Immature natural killer cell (primary cell): ENCODE results near the gene SYNE2. TPM values are rescaled to one million over a fixed set of nuclear protein-coding genes. Genes with fewer than 3 reads are reported as not detected.
A peak's percentile ranks its signal among the peaks of the same experiment; 100 is the strongest.

Experiments
- DNase-seq, 3 donors: peaks; one replicate each; pipeline ENCODE4 v3.0.0; 2022; ENCODE audit warnings: mixed read lengths in 1 of 3
- H3K27ac Mint-ChIP-seq, 6 donors: one replicate each; pipeline ENCODE4 v1.8.0; 2020; ENCODE audit warnings: mixed read lengths in 6 of 6, mild to moderate bottlenecking in 5 of 6, inconsistent platforms in 4 of 6, moderate library complexity in 3 of 6
- H3K27me3 Mint-ChIP-seq, 3 donors: one replicate each; pipeline ENCODE4 v1.8.0; 2020 to 2021; ENCODE audit warnings: low read depth in 3 of 3, mild to moderate bottlenecking in 3 of 3, mixed read lengths in 3 of 3, moderate library complexity in 3 of 3, inconsistent platforms in 1 of 3
- H3K36me3 Mint-ChIP-seq, 3 donors: one replicate each; pipeline ENCODE4 v1.8.0; 2020; ENCODE audit warnings: mixed read lengths in 3 of 3, inconsistent platforms in 2 of 3, mild to moderate bottlenecking in 2 of 3
- H3K4me1 Mint-ChIP-seq, 2 donors: one replicate each; pipeline ENCODE4 v1.8.0; 2020; ENCODE audit warnings: inconsistent platforms in 2 of 2, mild to moderate bottlenecking in 2 of 2, mixed read lengths in 2 of 2, moderate library complexity in 1 of 2
- H3K4me3 Mint-ChIP-seq, 5 donors: one replicate each; pipeline ENCODE4 v1.8.0; 2020; ENCODE audit warnings: mild to moderate bottlenecking in 5 of 5, mixed read lengths in 5 of 5, inconsistent platforms in 3 of 5, moderate library complexity in 3 of 5
- H3K9me3 Mint-ChIP-seq, 6 donors: one replicate each; pipeline ENCODE4 v1.8.0; 2020; ENCODE audit warnings: mild to moderate bottlenecking in 6 of 6, mixed read lengths in 6 of 6, inconsistent platforms in 4 of 6, moderate library complexity in 3 of 6
- polyA plus RNA-seq, 3 donors: library from polyadenylated mRNA; unstranded; fragments of 300-500 nt; fragmentation: Illumina TruSeq; gene quantifications; one replicate each; pipeline ENCODE4 v1.2.3, GENCODE V29; 2021

Gene SYNE2
- polyA plus RNA-seq, 3 donors from 2014 or later, result 14.0 to 116 (median 20.0) TPM

GRCh38 chr14:64074961-64075612 lies 222.3 kb downstream of the SYNE2 start:
- peaks cover 0 to 4% (median 0%) of the 10 kb centered on the region in 3 donors for H3K27me3 Mint-ChIP-seq
- DNase-seq, result no peak
- no peaks in the 10 kb centered on the region for H3K9me3 Mint-ChIP-seq
- H3K4me3 Mint-ChIP-seq, result no peak overlapping the region
- H3K27ac Mint-ChIP-seq, result peak overlapping the region in 3 of 6 donors; percentile 24 to 45 (median 29)
- H3K36me3 Mint-ChIP-seq, result peaks cover 12 to 58% (median 35%) of the 10 kb centered on the region in 3 donors
- no peaks in the 10 kb centered on the region for H3K4me1 Mint-ChIP-seq

GRCh38 chr14:64075613-64076005 lies 222.8 kb downstream of the SYNE2 start:
- Mint-ChIP-seq H3K4me3 (no peak overlapping the region), H3K27ac (no peak overlapping the region), H3K36me3 (peaks cover 17 to 61% (median 37%) of the 10 kb centered on the region in 3 donors), H3K27me3 (peaks cover 0 to 5% (median 2%) of the 10 kb centered on the region in 3 donors), H3K4me1 (no peaks in the 10 kb centered on the region), H3K9me3 (no peaks in the 10 kb centered on the region)
- no peak for DNase-seq

GRCh38 chr14:64080452-64080851 lies 227.6 kb downstream of the SYNE2 start:
- Mint-ChIP-seq H3K27me3 (peaks cover 0 to 4% (median 2%) of the 10 kb centered on the region in 3 donors), H3K4me1 (no peaks in the 10 kb centered on the region), H3K4me3 (no peak overlapping the region), H3K9me3 (no peaks in the 10 kb centered on the region), H3K36me3 (peaks cover 14 to 58% (median 32%) of the 10 kb centered on the region in 3 donors), H3K27ac (peak overlapping the region; percentile 49 to 76 (median 68))
- no peak for DNase-seq

DNA sequence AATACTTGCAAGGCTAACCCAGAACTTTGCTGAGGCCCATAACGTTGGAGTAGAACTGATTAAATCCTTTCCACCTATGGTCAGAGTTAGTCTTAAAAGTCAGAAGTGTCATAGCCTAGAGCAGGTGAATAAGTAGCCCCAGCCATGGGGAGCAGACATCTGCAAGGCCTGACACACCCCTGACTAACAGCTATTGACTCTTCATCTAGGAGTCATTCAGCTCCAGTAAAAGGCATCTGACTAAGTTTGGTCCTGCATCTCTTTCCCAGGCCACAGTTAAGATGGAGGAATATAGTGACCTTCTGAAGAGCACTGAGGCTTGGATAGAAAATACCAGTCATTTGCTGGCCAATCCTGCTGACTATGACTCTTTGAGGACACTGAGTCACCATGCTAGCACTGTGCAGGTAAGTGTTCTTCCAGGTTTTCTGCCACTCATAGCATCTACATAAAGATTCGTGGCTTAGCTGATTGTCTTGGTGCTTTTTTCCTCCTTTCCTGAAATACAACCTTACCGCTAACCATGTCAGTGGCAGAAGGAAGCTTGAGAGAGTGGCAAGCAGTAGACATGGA lies 228.5 kb downstream of the SYNE2 start:
- H3K27ac Mint-ChIP-seq, result peak overlapping the region in 1 of 6 donors; percentile 62
- H3K4me1 Mint-ChIP-seq, result peaks cover 0 to 3% of the 10 kb centered on the region in 2 donors
- H3K9me3 Mint-ChIP-seq, result no peaks in the 10 kb centered on the region
- peaks cover 14 to 58% (median 35%) of the 10 kb centered on the region in 3 donors for H3K36me3 Mint-ChIP-seq
- no peak for DNase-seq
- H3K4me3 Mint-ChIP-seq, result no peak overlapping the region
- peaks cover 0 to 4% (median 2%) of the 10 kb centered on the region in 3 donors for H3K27me3 Mint-ChIP-seq

DNA sequence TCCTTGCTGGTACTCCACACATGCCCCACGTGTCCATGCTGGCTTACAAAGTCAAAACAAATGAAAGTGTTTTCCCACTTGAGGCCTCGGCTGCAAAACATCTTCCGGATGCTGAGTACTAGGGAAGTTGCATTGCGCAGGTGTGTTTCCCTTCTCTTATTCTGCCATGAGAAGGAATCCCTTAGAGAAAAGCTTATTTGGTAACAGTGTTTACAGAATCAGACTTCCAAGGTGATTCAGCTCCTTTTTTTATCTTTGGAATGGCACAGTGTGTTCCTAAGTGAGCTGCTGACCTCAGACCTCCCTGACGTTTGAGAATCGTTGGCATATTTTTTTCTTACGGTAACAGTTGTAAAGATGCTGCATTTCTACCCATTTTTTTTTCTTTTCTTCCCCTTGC lies 230.0 kb downstream of the SYNE2 start:
- Mint-ChIP-seq H3K9me3 (no peaks in the 10 kb centered on the region), H3K36me3 (peaks cover 14 to 56% (median 34%) of the 10 kb centered on the region in 3 donors), H3K27me3 (peaks cover 0 to 4% (median 2%) of the 10 kb centered on the region in 3 donors), H3K4me1 (peaks cover 0 to 6% of the 10 kb centered on the region in 2 donors), H3K27ac (peak overlapping the region in 3 of 6 donors; percentile 8 to 47 (median 12)), H3K4me3 (no peak overlapping the region)
- no peak for DNase-seq

DNA sequence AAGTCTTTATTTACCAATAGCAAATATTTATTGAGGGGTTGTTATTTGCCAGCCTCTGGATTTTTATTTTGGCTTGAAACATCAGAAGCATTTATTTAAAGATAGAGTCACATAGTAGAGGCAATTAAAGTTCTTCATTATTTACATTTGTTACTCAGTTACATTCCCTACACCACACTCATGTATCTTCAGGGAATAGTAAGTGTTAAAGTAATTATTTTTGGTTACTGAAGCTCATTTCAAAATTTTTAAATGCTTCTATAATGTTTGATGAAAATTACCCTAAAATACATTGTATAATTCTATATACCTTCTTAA lies 235.8 kb downstream of the SYNE2 start:
- Mint-ChIP-seq H3K27ac (no peak overlapping the region), H3K27me3 (no peaks in the 10 kb centered on the region), H3K4me1 (peaks cover 0 to 6% of the 10 kb centered on the region in 2 donors), H3K36me3 (peaks cover 4 to 44% (median 15%) of the 10 kb centered on the region in 3 donors), H3K9me3 (no peaks in the 10 kb centered on the region), H3K4me3 (no peak overlapping the region)
- DNase-seq, result no peak

GRCh38 chr14:64089920-64090319 lies 237.1 kb downstream of the SYNE2 start:
- Mint-ChIP-seq H3K36me3 (peaks cover 4 to 39% (median 12%) of the 10 kb centered on the region in 3 donors), H3K9me3 (no peaks in the 10 kb centered on the region), H3K27me3 (no peaks in the 10 kb centered on the region), H3K4me3 (no peak overlapping the region), H3K27ac (peak overlapping the region in 1 of 6 donors; percentile 22), H3K4me1 (peaks cover 0 to 6% of the 10 kb centered on the region in 2 donors)
- no peak for DNase-seq

DNA sequence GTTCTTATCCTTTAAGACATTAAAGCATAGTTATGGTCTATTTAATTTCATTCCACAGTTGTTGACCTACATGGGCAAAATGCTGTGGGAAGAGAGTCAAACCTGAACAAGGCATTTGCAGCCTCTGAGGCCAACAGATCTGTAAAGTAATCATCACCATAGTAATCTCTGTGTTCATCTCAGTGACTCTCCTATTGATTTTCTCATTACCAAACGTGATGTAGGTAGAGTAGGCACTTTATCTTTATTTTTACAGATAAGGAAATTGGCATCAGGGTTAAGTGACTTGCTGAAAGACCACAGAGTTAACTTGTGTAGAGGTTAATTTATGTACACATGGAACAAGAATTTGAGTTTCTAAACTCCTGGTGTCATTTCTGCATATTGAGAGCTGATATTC lies 238.4 kb downstream of the SYNE2 start:
- DNase-seq, result no peak
- Mint-ChIP-seq H3K36me3 (peaks cover 4 to 32% (median 9%) of the 10 kb centered on the region in 3 donors), H3K27ac (no peak overlapping the region), H3K9me3 (no peaks in the 10 kb centered on the region), H3K27me3 (no peaks in the 10 kb centered on the region), H3K4me1 (peaks cover 0 to 3% of the 10 kb centered on the region in 2 donors), H3K4me3 (no peak overlapping the region)

GRCh38 chr14:64092338-64092737 lies 239.5 kb downstream of the SYNE2 start:
- Mint-ChIP-seq H3K9me3 (no peaks in the 10 kb centered on the region), H3K27ac (peak overlapping the region in 1 of 6 donors; percentile 33), H3K36me3 (peaks cover 4 to 34% (median 13%) of the 10 kb centered on the region in 3 donors), H3K4me1 (no peaks in the 10 kb centered on the region), H3K4me3 (no peak overlapping the region), H3K27me3 (no peaks in the 10 kb centered on the region)
- DNase-seq, result no peak

DNA sequence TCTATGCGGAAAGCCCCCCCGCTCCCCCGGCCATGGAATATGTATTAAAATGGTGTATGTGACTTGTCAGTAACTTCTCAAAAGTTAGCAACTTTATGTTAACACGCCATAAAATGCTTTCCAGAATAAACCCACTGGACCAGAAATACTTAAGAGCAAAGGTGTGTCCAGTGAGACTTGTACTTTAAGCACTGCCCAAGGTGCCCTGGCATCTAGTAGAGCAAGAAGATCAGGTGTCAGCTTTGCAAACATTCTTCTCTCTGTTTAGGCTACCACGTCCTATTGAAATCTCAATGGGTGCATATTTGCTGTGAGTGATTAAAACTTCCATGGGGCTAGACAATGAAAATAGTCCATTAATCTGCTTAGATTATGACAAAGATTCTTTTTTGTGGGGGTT lies 240.1 kb downstream of the SYNE2 start:
- no peaks in the 10 kb centered on the region for H3K9me3 Mint-ChIP-seq
- peaks cover 0 to 2% (median 1%) of the 10 kb centered on the region in 3 donors for H3K27me3 Mint-ChIP-seq
- DNase-seq, result no peak
- peaks cover 7 to 37% (median 17%) of the 10 kb centered on the region in 3 donors for H3K36me3 Mint-ChIP-seq
- no peaks in the 10 kb centered on the region for H3K4me1 Mint-ChIP-seq
- H3K27ac Mint-ChIP-seq, result peak overlapping the region in 2 of 6 donors; percentile 12 to 54
- H3K4me3 Mint-ChIP-seq, result no peak overlapping the region

DNA sequence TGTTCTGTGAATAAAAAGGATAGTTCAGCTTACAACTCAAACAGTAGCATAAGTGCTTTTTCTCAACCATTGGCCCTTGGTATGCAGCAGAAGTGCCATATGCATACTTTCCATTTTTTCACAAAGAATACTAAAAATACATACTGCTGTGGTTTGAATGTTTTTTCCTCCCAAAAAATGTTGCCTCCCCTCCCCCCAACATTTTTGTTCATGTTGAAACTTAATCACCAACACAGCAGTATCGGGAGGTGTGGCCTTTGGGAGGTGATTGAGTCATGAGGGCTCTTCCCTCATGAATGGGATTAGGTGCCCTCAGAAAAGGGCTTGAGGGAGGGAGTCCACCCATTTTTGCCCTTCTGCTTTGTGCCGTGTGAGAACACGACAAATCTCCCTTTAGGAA lies 242.8 kb downstream of the SYNE2 start:
- DNase-seq, result no peak
- peaks cover 0 to 2% (median 1%) of the 10 kb centered on the region in 3 donors for H3K27me3 Mint-ChIP-seq
- H3K36me3 Mint-ChIP-seq, result peaks cover 26 to 43% (median 28%) of the 10 kb centered on the region in 3 donors
- H3K4me1 Mint-ChIP-seq, result no peaks in the 10 kb centered on the region
- no peak overlapping the region for H3K27ac Mint-ChIP-seq
- no peak overlapping the region for H3K4me3 Mint-ChIP-seq
- no peaks in the 10 kb centered on the region for H3K9me3 Mint-ChIP-seq

DNA sequence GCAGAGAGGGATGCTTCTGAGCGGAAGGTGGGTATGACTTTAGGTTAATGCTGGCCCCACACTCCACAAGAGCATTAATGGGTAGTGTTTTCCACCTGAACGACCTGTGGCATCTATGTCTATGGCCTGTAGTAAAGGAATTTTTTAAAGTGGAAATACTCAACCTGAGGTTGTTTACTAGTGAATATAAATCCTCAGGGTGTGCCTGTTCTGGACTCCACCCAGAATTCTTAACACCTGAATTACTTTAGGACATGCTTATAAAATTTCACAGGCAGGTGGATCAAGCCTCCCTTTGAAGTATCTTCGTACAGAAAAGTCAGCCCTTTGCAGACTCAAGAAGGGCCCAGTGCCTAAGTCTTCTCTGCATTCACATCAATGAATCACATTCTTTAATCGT lies 245.3 kb downstream of the SYNE2 start:
- H3K36me3 Mint-ChIP-seq, result peaks cover 30 to 41% (median 34%) of the 10 kb centered on the region in 3 donors
- DNase-seq, result no peak
- H3K9me3 Mint-ChIP-seq, result no peaks in the 10 kb centered on the region
- peak overlapping the region in 1 of 6 donors; percentile 32 for H3K27ac Mint-ChIP-seq
- no peak overlapping the region for H3K4me3 Mint-ChIP-seq
- no peaks in the 10 kb centered on the region for H3K4me1 Mint-ChIP-seq
- peaks cover 0 to 2% (median 1%) of the 10 kb centered on the region in 3 donors for H3K27me3 Mint-ChIP-seq

DNA sequence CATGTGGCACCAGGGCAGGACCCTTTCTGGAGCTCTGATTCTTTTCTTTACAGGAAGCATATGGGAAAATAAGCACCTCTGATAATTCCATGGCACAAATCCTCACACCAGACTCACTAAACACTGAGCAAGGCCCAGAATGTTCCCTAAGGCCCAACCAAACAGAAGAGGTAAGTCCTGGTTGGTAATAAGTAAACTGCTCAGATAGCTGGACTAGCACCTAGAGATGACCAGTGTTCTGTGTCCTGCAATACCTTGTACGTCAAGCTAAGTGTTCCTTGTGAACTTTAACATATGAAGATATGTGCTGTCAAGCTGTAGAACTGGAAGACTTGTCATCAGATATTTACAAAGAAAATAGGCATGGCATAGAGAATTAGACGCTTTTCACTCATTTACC lies 254.6 kb downstream of the SYNE2 start:
- Mint-ChIP-seq H3K27me3 (peaks cover 0 to 5% (median 4%) of the 10 kb centered on the region in 3 donors), H3K4me1 (no peaks in the 10 kb centered on the region), H3K9me3 (no peaks in the 10 kb centered on the region), H3K4me3 (no peak overlapping the region), H3K36me3 (peaks cover 23 to 47% (median 35%) of the 10 kb centered on the region in 3 donors), H3K27ac (peak overlapping the region in 1 of 6 donors; percentile 5)
- no peak for DNase-seq

- H3K27ac Mint-ChIP-seq, result peak overlapping the region in 2 of 6 donors; percentile 1 to 58
These were observed 257.2 kb downstream of the SYNE2 start for GRCh38 chr14:64109819-64110554.

More at GRCh38 chr14:64109819-64110554, 257.2 kb downstream of the SYNE2 start:
- H3K4me1 Mint-ChIP-seq, result no peaks in the 10 kb centered on the region
- H3K36me3 Mint-ChIP-seq, result peaks cover 14 to 30% (median 29%) of the 10 kb centered on the region in 3 donors
- H3K4me3 Mint-ChIP-seq, result no peak overlapping the region
- no peak for DNase-seq
- H3K27me3 Mint-ChIP-seq, result peaks cover 0 to 4% (median 3%) of the 10 kb centered on the region in 3 donors
- H3K9me3 Mint-ChIP-seq, result no peaks in the 10 kb centered on the region
